ENCODE measurements around the gene MFSD11. TPM values are rescaled to one million over a fixed set of nuclear protein-coding genes. Genes with fewer than 3 reads are reported as not detected.

The MFSD11 gene
- total and polyA plus RNA-seq, 9 donors, result 9.6 to 26.2 (median 19.6) TPM

GRCh38 chr17:76734080-76734840 lies 3.7 kb upstream of the MFSD11 start:
- H3K4me3 ChIP-seq, result no peak overlapping the region
- DNase-seq, result no peak
- intact Hi-C loops (cut with DNase I), result no loop called here
- H3K27me3 ChIP-seq, result no peaks in the 10 kb centered on the region
- no peaks in the 10 kb centered on the region for H3K9me3 ChIP-seq
- WGBS, 3 donors, result 28 to 35% (median 29%) methylated on average over 8 of the region's 8 CpGs
- peak overlapping the region in 1 of 2 donors; percentile 21 for H3K27ac ChIP-seq
- no peaks in the 10 kb centered on the region for H3K36me3 ChIP-seq
- H3K4me1 ChIP-seq (ENCODE audit: insufficient read depth), result no peaks in the 10 kb centered on the region
- TF ChIP-seq CTCF (IDR thresholded peaks at IDR 0.05), result no peak
- no peak for TF ChIP-seq EP300 (IDR thresholded peaks at IDR 0.05)
- no peak for TF ChIP-seq POLR2A (IDR thresholded peaks at IDR 0.05)

- Histone ChIP-seq H3K27ac (peak overlapping the region in 1 of 2 donors; percentile 21), H3K4me1 (ENCODE audit: insufficient read depth) (no peaks in the 10 kb centered on the region), H3K4me3 (no peak overlapping the region), H3K36me3 (no peaks in the 10 kb centered on the region), H3K9me3 (no peaks in the 10 kb centered on the region), H3K27me3 (no peaks in the 10 kb centered on the region)
- WGBS, 3 donors, result 12 to 13% (median 13%) methylated on average over 5 of the region's 5 CpGs
- TF ChIP-seq POLR2A (IDR thresholded peaks at IDR 0.05) (no peak), CTCF (IDR thresholded peaks at IDR 0.05) (no peak), EP300 (IDR thresholded peaks at IDR 0.05) (no peak)
- no peak for DNase-seq
- intact Hi-C loops (cut with DNase I), result no loop called here
These were observed 2.9 kb upstream of the MFSD11 start for GRCh38 chr17:76735006-76735405.

- H3K4me1 ChIP-seq (ENCODE audit: insufficient read depth), result no peaks in the 10 kb centered on the region
- no peaks in the 10 kb centered on the region for H3K9me3 ChIP-seq
- peak overlapping the region; percentile 97 to 99 for H3K27ac ChIP-seq
- no peak for DNase-seq
- 1 to 2% (median 2%) methylated on average over 19 to 20 of the region's 20 CpGs for WGBS, 3 donors
- no peak for TF ChIP-seq POLR2A (IDR thresholded peaks at IDR 0.05)
- no peak for TF ChIP-seq EP300 (IDR thresholded peaks at IDR 0.05)
- TF ChIP-seq CTCF (IDR thresholded peaks at IDR 0.05), result no peak
- H3K4me3 ChIP-seq, result peak overlapping the region; percentile 87
- no peaks in the 10 kb centered on the region for H3K27me3 ChIP-seq
- intact Hi-C loops (cut with DNase I), result no loop called here
- H3K36me3 ChIP-seq, result no peaks in the 10 kb centered on the region
These were observed 2.2 kb upstream of the MFSD11 start for GRCh38 chr17:76735586-76736348.

GRCh38 chr17:76736349-76737081 lies 1.4 kb upstream of the MFSD11 start:
- DNase-seq, result peak; percentile 73 to 87 (median 81)
- WGBS, 3 donors, result 0 to 1% (median 1%) methylated on average over 87 to 117 of the region's 117 CpGs
- TF ChIP-seq POLR2A (IDR thresholded peaks at IDR 0.05) (peak; percentile 35), CTCF (IDR thresholded peaks at IDR 0.05) (peak in 1 of 3 donors; percentile 48), EP300 (IDR thresholded peaks at IDR 0.05) (no peak)
- intact Hi-C loops (cut with DNase I), result no loop called here
- H3K27ac ChIP-seq, result peak overlapping the region; percentile 97 to 99
- no peaks in the 10 kb centered on the region for H3K27me3 ChIP-seq
- no peaks in the 10 kb centered on the region for H3K9me3 ChIP-seq
- no peaks in the 10 kb centered on the region for H3K36me3 ChIP-seq
- peak overlapping the region; percentile 87 for H3K4me3 ChIP-seq
- no peaks in the 10 kb centered on the region for H3K4me1 ChIP-seq (ENCODE audit: insufficient read depth)
